Thoracic aorta (tissue), 2 donors: ENCODE data around the gene ACSS1. TPM values are rescaled to one million over a fixed set of nuclear protein-coding genes. Genes with fewer than 3 reads are reported as not detected.
A peak's percentile ranks its signal among the peaks of the same experiment; 100 is the strongest.

Experiments used
- ATAC-seq: fragments of 150-250 bp; one replicate; pipeline ENCODE4 v1.8.0; 2017; ENCODE audit warnings: low read depth; ENCODE audit not compliant: insufficient number of reproducible peaks, low FRiP score
- DNase-seq: peaks from one replicate; pipeline ENCODE4 v3.0.0-alpha.2; 2020; ENCODE audit warnings: low spot score
- H3K27ac ChIP-seq, 2 donors: fragments of 200-600 bp; sonication (generic); 1 replicate in 1 of 2; 2 replicates in 1 of 2; pipeline ENCODE4 v1.5.1; 2016; ENCODE audit warnings: mild to moderate bottlenecking in 2 of 2, moderate library complexity in 2 of 2
- H3K27me3 ChIP-seq: fragments of 200-600 bp; sonication (generic); replicated peaks from 2 replicates; pipeline ENCODE4 v1.6.0; 2016; ENCODE audit warnings: mild to moderate bottlenecking; ENCODE audit not compliant: insufficient read depth
- H3K36me3 ChIP-seq: fragments of 200-600 bp; sonication (generic); one replicate; pipeline ENCODE4 v1.5.1; 2016
- H3K4me1 ChIP-seq, 2 donors: fragments of 200-600 bp; sonication (generic); 1 replicate in 1 of 2; 2 replicates in 1 of 2; pipeline versions ENCODE4 v1.5.1 to v1.6.0; 2016; ENCODE audit warnings: low read depth in 2 of 2, mild to moderate bottlenecking in 1 of 2; ENCODE audit not compliant: control insufficient read depth in 1 of 2
- H3K4me3 ChIP-seq: fragments of 200-600 bp; sonication (generic); 2 replicates; pipeline ENCODE4 v1.5.1; 2016; ENCODE audit warnings: mild to moderate bottlenecking
- H3K9me3 ChIP-seq: fragments of 200-600 bp; sonication (generic); 2 replicates; pipeline ENCODE4 v1.5.1; 2016
- total RNA-seq, 2 donors: library from RNA; depleted of rRNA; stranded (reverse); fragments of >200 nt; gene quantifications; one replicate each; pipeline versions ENCODE4 v1.1.0 to v1.2.3, GENCODE V29; 2016
- TF ChIP-seq, protein P1 (sequence below): fragments of 200-600 bp; sonication (generic); IDR thresholded peaks from one replicate; pipeline ENCODE4 v1.5.1; 2019; ENCODE audit warnings: antibody characterized with exemption

The ACSS1 gene
- total RNA-seq, 2 donors from 2014 or later: 26.0 to 31.7 TPM

DNA sequence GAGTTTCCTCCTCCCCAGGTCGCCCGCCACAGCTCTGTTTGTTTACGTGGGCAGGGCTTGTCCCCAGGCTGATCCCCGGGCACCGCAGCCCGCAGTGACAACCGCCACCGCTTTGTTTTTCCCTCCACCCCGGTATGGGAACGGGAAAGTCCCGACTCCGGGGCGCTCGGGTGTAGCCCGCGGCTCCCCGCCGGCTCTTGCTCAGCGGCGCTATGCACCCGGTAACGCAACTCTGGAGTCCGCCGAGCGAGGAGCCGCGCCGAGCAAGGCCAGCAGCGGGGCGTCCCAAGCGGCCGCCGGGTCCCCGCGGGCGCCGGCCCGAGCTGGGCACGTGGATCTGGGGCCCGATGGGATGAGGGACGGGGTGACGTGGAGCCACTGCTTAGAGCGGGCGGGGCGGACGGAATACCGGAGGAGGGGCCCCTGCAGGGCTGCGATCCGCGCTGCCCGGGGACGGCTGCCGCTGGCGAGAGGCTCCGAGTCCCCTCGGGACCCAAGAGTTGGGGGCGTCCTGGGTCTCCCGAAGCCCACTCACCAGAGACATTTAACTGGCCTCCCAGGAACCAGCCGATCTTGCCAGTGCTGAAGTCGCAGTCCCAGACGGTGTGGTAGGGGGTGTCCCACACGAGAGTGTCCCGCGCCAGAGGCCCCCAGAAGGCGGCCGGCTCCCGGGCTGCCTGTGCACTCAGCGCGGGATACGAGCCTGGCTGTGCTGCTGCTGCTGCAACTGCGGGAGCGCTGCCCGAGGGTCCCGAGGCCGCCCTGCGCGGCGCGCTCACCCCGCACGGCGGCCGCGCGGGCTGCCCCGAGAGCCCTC, 497 bp downstream of the ACSS1 start:
- Histone ChIP-seq H3K27ac (peak overlapping the region; percentile 91 to 93), H3K9me3 (no peaks in the 10 kb centered on the region), H3K36me3 (no peaks in the 10 kb centered on the region), H3K4me1 (peaks cover 42 to 56% of the 10 kb centered on the region in 2 donors), H3K27me3 (no peaks in the 10 kb centered on the region), H3K4me3 (peak overlapping the region; percentile 89)
- DNase-seq: no peak
- ATAC-seq: peak; percentile 40
- TF ChIP-seq, protein P1, sequence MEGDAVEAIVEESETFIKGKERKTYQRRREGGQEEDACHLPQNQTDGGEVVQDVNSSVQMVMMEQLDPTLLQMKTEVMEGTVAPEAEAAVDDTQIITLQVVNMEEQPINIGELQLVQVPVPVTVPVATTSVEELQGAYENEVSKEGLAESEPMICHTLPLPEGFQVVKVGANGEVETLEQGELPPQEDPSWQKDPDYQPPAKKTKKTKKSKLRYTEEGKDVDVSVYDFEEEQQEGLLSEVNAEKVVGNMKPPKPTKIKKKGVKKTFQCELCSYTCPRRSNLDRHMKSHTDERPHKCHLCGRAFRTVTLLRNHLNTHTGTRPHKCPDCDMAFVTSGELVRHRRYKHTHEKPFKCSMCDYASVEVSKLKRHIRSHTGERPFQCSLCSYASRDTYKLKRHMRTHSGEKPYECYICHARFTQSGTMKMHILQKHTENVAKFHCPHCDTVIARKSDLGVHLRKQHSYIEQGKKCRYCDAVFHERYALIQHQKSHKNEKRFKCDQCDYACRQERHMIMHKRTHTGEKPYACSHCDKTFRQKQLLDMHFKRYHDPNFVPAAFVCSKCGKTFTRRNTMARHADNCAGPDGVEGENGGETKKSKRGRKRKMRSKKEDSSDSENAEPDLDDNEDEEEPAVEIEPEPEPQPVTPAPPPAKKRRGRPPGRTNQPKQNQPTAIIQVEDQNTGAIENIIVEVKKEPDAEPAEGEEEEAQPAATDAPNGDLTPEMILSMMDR: peak; percentile 25

DNA sequence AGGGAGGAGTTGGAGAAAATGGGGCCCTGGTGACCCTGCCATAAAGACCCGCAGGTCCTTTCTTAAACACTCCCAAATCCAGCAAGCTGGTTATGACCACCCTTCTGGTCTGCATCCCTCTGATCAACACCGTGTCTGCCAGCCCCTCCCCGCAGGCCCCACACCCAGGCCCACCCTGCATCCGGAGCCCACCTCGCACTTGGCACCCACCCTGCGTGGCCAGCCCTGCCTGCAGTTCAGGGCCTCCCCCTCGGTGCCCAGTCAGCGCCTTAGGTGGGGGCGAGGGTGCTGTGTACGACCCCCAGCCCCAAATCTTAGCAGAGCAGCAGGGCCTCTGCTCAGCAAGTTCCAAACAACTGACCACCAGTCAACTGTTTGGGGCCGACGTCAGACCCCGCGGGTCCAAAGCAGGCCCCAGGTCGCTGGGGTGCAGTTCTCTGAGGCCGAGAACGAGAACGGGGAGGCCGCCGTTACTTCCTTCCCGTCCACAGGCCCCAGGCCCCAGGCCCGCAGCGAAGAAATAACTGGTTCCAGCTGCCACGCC, 1.2 kb downstream of the ACSS1 start:
- no peak for ATAC-seq
- Histone ChIP-seq H3K9me3 (no peaks in the 10 kb centered on the region), H3K4me1 (peaks cover 47 to 63% of the 10 kb centered on the region in 2 donors), H3K27me3 (no peaks in the 10 kb centered on the region), H3K4me3 (peak overlapping the region; percentile 89), H3K36me3 (no peaks in the 10 kb centered on the region), H3K27ac (peak overlapping the region; percentile 91 to 93)
- TF ChIP-seq, protein P1: no peak
- DNase-seq: no peak

DNA sequence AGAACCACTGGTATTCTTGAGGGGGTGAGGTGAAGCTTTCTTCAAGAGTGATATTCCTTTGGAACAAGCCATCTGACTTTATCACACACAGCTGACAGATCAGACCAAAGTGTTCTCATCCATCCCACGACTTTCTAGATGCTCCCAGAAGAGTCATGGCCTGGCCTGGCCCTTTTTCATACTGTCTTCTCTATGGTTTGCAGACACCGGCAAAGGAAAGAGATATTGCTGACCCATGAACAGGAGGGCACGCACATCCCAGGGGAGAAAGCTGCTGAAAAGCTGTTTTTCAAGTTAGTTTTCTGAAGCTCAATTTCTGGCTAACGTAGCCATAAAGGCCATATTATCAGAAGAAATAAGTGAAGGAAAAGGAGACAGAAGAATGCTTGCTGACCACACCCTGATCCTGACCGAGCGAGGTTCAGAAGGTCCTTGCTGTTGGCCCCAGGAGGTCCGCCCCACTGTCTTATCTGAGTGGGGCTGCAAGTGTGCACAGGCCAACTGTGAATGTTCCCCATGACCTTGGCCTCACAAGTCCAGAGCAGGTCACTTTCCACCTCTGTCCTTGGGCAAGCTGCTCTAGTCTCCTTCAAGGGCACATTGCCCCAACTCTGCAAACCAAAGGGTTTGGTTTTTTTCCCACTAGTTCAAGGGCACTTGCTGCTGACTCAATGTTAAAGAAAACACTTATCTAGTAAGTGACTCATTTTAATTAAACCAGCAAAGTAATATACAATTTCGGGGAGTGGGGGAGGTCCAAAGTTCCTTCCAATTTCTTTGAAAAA, 2.0 kb downstream of the ACSS1 start:
- H3K36me3 ChIP-seq: no peaks in the 10 kb centered on the region
- peak overlapping the region; percentile 89 for H3K4me3 ChIP-seq
- peaks cover 56 to 72% of the 10 kb centered on the region in 2 donors for H3K4me1 ChIP-seq
- peak overlapping the region; percentile 91 to 93 for H3K27ac ChIP-seq
- TF ChIP-seq, protein P1: no peak
- H3K27me3 ChIP-seq: no peaks in the 10 kb centered on the region
- ATAC-seq: no peak
- H3K9me3 ChIP-seq: no peaks in the 10 kb centered on the region
- DNase-seq: no peak

DNA sequence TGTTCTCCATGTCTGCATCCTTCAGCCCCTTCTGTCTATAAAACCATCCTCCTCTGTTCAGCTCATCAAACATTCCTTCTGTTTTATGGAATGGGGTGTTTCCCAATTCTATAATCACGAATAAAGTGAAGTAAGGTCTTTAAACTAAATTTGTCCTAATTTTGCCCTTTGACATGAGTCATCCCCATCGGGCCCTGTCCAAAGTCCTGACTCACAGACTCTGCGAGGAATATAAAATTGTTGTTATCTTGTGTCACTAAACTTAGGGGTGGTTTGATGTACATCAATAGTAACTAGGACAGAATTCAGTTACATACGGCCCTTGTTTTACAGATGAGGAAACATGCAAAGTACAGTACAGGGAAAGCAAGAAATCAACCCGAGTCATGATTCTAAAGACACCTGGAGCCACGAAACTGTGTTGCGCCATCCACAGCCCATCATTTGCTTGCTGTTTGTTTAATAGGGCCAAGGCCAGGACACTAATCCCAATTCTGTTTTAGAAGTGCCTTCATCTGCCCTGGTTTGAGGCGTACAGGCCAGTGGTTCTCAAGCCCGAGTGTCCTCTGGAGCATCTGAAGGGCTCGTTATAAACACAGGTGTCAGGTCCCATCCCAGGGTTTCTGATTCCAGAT, 2.8 kb downstream of the ACSS1 start:
- Histone ChIP-seq H3K4me1 (peaks cover 63 to 80% of the 10 kb centered on the region in 2 donors), H3K27ac (peak overlapping the region; percentile 91 to 93), H3K9me3 (no peaks in the 10 kb centered on the region), H3K36me3 (no peaks in the 10 kb centered on the region), H3K27me3 (no peaks in the 10 kb centered on the region), H3K4me3 (no peak overlapping the region)
- ATAC-seq (no peak), DNase-seq (no peak)
- TF ChIP-seq, protein P1: no peak
